Measurements from ENCODE around the gene C2CD3.

- TF ChIP-seq CTCF (IDR thresholded peaks at IDR 0.05; ENCODE audit: insufficient read depth, low read depth, low read length) (no peak), EZH2 (IDR thresholded peaks at IDR 0.05; ENCODE audit: insufficient read depth, low read length) (no peak)
These were observed 174.5 kb downstream of the C2CD3 start for GRCh38 chr11:73996161-73996747.

All from astrocyte (in vitro differentiated cells and primary cell).